Lung (tissue), 12 donors: Measurements from ENCODE around the gene ZDHHC22. TPM values are rescaled to one million over a fixed set of nuclear protein-coding genes. Genes with fewer than 3 reads are reported as not detected.

Experiments used
- ATAC-seq: fragments of 200-7000 bp; cut with Tn5 transposase; one replicate; pipeline ENCODE4 v1.9.1; 2020; ENCODE audit warnings: moderate number of reproducible peaks; ENCODE audit not compliant: insufficient read depth, low FRiP score
- DNase-seq, 3 donors: peaks; one replicate each; pipeline ENCODE4 v3.0.0-alpha.2; 2013 to 2017
- H3K27ac ChIP-seq, 2 donors: one replicate each; pipeline ENCODE4 v1.5.1; 2013; ENCODE audit warnings: mild to moderate bottlenecking in 2 of 2, moderate library complexity in 2 of 2, control low read depth in 1 of 2, inconsistent platforms in 1 of 2, low read depth in 1 of 2, low read length in 1 of 2
- H3K27me3 ChIP-seq, 3 donors: one replicate each; pipeline ENCODE4 v1.5.1; 2013; ENCODE audit warnings: low read length in 2 of 3; ENCODE audit not compliant: control insufficient read depth in 3 of 3, insufficient read depth in 3 of 3
- H3K36me3 ChIP-seq, 4 donors: one replicate each; pipeline ENCODE4 v1.5.1; 2013; ENCODE audit warnings: low read length in 4 of 4, mild to moderate bottlenecking in 1 of 4, moderate library complexity in 1 of 4; ENCODE audit not compliant: control insufficient read depth in 4 of 4, insufficient read depth in 4 of 4
- H3K4me1 ChIP-seq, 5 donors: one replicate each; pipeline ENCODE4 v1.5.1; 2013; ENCODE audit warnings: low read length in 5 of 5, mild to moderate bottlenecking in 2 of 5, moderate library complexity in 1 of 5; ENCODE audit not compliant: control insufficient read depth in 5 of 5, insufficient read depth in 5 of 5
- H3K4me3 ChIP-seq: one replicate; pipeline ENCODE4 v1.5.1; 2013; ENCODE audit warnings: mild to moderate bottlenecking, control low read depth, moderate library complexity
- H3K9ac ChIP-seq, 2 donors: one replicate each; pipeline ENCODE4 v1.5.1; 2013; ENCODE audit warnings: low read length in 2 of 2, control low read depth in 1 of 2; ENCODE audit not compliant: insufficient read depth in 1 of 2
- H3K9me3 ChIP-seq, 4 donors: one replicate each; pipeline ENCODE4 v1.5.1; 2013; ENCODE audit warnings: low read length in 3 of 4, mild to moderate bottlenecking in 1 of 4, moderate library complexity in 1 of 4; ENCODE audit not compliant: control insufficient read depth in 4 of 4, insufficient read depth in 3 of 4
- CTCF ChIP-seq: IDR thresholded peaks from 2 replicates; pipeline ENCODE4 v1.5.1; 2012; ENCODE audit warnings: mild to moderate bottlenecking; ENCODE audit errors: control extremely low read depth, extremely low read depth
- WGBS, 2 donors: extraction: QIAGEN DNeasy Blood & Tissue Kit; methylation state at CpG; one replicate each; pipeline ENCODE4 v1.1.7; 2013; 5-methylcytosine and 5-hydroxymethylcytosine counted together
- polyA plus RNA-seq, 2 donors: library from polyadenylated mRNA; stranded (reverse); fragments of 200-250 nt; gene quantifications; one replicate each; pipeline ENCODE4 v1.2.1, GENCODE V29; 2013
- total RNA-seq, 2 donors: library from RNA; depleted of rRNA in 1 of 2; stranded (reverse); fragments of >200 nt in 1 of 2; gene quantifications; one replicate each; pipeline ENCODE4 v1.2.1, GENCODE V29; 2014 to 2021
- donor health status: control.
- donor health status: control.
- donor health status: Bipolar disorder and iron deficiency.
- donor health status: healthy.
- donor health status: DM: yes; HTN: yes; CAD: no.

ZDHHC22 gene
- total and polyA plus RNA-seq, 4 donors, result 0.02 TPM; not detected in 3

- DNase-seq (no peak), ATAC-seq (no peak)
- Histone ChIP-seq H3K9me3 (no peaks in the 10 kb centered on the region), H3K4me1 (peaks cover 5 to 29% (median 19%) of the 10 kb centered on the region in 5 donors), H3K9ac (no peak overlapping the region), H3K36me3 (peaks cover 0 to 3% (median under 1%) of the 10 kb centered on the region in 4 donors), H3K27ac (peak overlapping the region in 1 of 2 donors; percentile 30), H3K4me3 (no peak overlapping the region), H3K27me3 (no peaks in the 10 kb centered on the region)
- no peak for TF ChIP-seq CTCF
- WGBS, 2 donors, result 59 to 68% methylated on average over 3 of the region's 3 CpGs
Observed at GRCh38 chr14:77100961-77101360, 40.6 kb downstream of the ZDHHC22 start.

GRCh38 chr14:77099425-77100167 is 42.0 kb downstream of the ZDHHC22 start:
- DNase-seq (peak in 2 of 3 donors; percentile 67 to 73), ATAC-seq (no peak)
- Histone ChIP-seq H3K27ac (peak overlapping the region; percentile 45 to 93), H3K9ac (peak overlapping the region; percentile 97 to 98), H3K9me3 (no peaks in the 10 kb centered on the region), H3K4me1 (peaks cover 5 to 24% (median 19%) of the 10 kb centered on the region in 5 donors), H3K4me3 (no peak overlapping the region), H3K36me3 (peaks cover 0 to 1% (median 0%) of the 10 kb centered on the region in 4 donors), H3K27me3 (no peaks in the 10 kb centered on the region)
- 26 to 55% methylated on average over 7 of the region's 7 CpGs for WGBS, 2 donors
- no peak for TF ChIP-seq CTCF

- DNase-seq (peak in 1 of 3 donors; percentile 38), ATAC-seq (peak; percentile 7)
- H3K27me3 ChIP-seq, result no peaks in the 10 kb centered on the region
- 9 to 13% methylated on average over 22 to 23 of the region's 23 CpGs for WGBS, 2 donors
- peak overlapping the region; percentile 97 to 98 for H3K9ac ChIP-seq
- H3K36me3 ChIP-seq, result no peaks in the 10 kb centered on the region
- H3K27ac ChIP-seq, result peak overlapping the region; percentile 93 to 96
- TF ChIP-seq CTCF, result no peak
- H3K4me1 ChIP-seq, result peaks cover 5 to 22% (median 15%) of the 10 kb centered on the region in 5 donors
- peak overlapping the region; percentile 96 for H3K4me3 ChIP-seq
- no peaks in the 10 kb centered on the region for H3K9me3 ChIP-seq
Observed at GRCh38 chr14:77098529-77099353, 42.9 kb downstream of the ZDHHC22 start.
